B cell (primary cell): ENCODE data around the gene PFKFB1.

ENCODE experiments used
- CTCF ChIP-seq: fragments of 200-600 bp; IDR thresholded peaks from one replicate; pipeline ENCODE4 v1.8.0; 2022; ENCODE audit warnings: antibody characterized with exemption, mild to moderate bottlenecking
- EZH2 ChIP-seq: IDR thresholded peaks from 2 replicates; pipeline ENCODE4 v1.6.1; 2012; ENCODE audit warnings: borderline replicate concordance, low read depth, mild to moderate bottlenecking, moderate library complexity, low read length; ENCODE audit not compliant: insufficient read depth, poor library complexity, severe bottlenecking

DNA sequence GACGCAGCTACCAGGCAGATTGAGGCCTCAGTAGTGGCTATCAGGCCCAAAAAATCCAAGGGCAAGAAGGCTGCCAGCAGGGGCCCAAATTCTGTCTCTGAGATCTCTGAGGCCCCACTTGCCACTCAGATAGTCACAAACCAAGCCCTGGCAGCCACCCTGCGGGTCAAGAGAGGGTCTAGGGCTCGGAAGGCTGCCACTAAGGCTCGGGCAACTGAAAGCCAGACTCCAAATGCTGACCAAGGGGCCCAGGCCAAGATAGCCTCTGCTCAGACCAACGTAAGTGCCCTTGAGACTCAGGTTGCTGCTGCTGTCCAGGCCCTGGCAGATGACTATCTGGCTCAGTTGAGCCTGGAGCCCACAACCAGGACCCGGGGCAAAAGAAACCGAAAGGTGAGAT lies 70.6 kb downstream of the PFKFB1 start:
- TF ChIP-seq EZH2 (no peak), CTCF (no peak)
